HCT116 (cell line): ENCODE measurements around the gene SMAP2. TPM values are rescaled to one million over a fixed set of nuclear protein-coding genes. Genes with fewer than 3 reads are reported as not detected.

ENCODE experiments used
- ATAC-seq: fragments of 200-7000 bp; cut with Tn5 transposase; 2 replicates; pipeline ENCODE4 v1.9.1; 2020; ENCODE audit warnings: mild to moderate bottlenecking, moderate library complexity
- BruUV-seq: library from RNA; stranded (reverse); fragments of 400-500 nt; replicated peaks from 2 replicates; lab custom pipeline; 2021; lab: Mats Ljungman, UMichigan
- CTCF ChIA-PET: fragments of 300-600 bp; sonication (Branson Sonifier 250); formaldehyde crosslinking; loops from one replicate; lab custom pipeline; 2021; ENCODE audit warnings: antibody characterized with exemption; lab: Charles Lee
- POLR2A ChIA-PET: fragments of 300-600, 350-600 bp; sonication (Branson Sonifier 250); formaldehyde crosslinking; loops from one replicate; lab custom pipeline; 2021; ENCODE audit warnings: antibody characterized with exemption; lab: Charles Lee
- RAD21 ChIA-PET, 2 experiments: fragments of 300-600 bp; sonication (Branson Sonifier 250); formaldehyde crosslinking; loops; one replicate each; lab custom pipeline; 2023; ENCODE audit warnings: low total read pairs in 2 of 2; ENCODE audit not compliant: uncharacterized antibody in 2 of 2, unreplicated experiment in 2 of 2, low non-redundant PET in 1 of 2; lab: Charles Lee
- DNase-seq: peaks from one replicate; pipeline ENCODE4 v3.0.0-alpha.2; 2010; ENCODE audit warnings: low read depth, low spot score
- H2AFZ ChIP-seq: fragments of 200-600 bp; shearing (Covaris generic), sonication (generic); 2 replicates; pipeline ENCODE4 v1.6.1; 2017; ENCODE audit warnings: low read depth, mixed run types, mixed read lengths, antibody characterized with exemption, low read length; ENCODE audit not compliant: poor library complexity, severe bottlenecking
- H3K27ac ChIP-seq: 2 replicates; pipeline ENCODE4 v1.5.1; 2012; ENCODE audit warnings: low read depth, low read length
- H3K27me3 ChIP-seq: fragments of 200-600 bp; sonication (generic); 2 replicates; pipeline ENCODE4 v1.6.1; 2016; ENCODE audit warnings: mixed run types, low read length, mixed read lengths; ENCODE audit not compliant: insufficient read depth
- H3K36me3 ChIP-seq, 2 experiments: fragments of 200-500 bp in 1 of 2; fragments of 200-600 bp in 1 of 2; sonication (Bioruptor generic) in 1 of 2; sonication (generic) in 1 of 2; 2 replicates each; pipeline versions ENCODE4 v1.5.1 to v1.6.1; 2014 to 2016; ENCODE audit warnings: low read length in 2 of 2, inconsistent platforms in 1 of 2, mixed read lengths in 1 of 2, mixed run types in 1 of 2; ENCODE audit not compliant: insufficient read depth in 2 of 2, control insufficient read depth in 1 of 2
- H3K4me1 ChIP-seq, 2 experiments: fragments of 200-600 bp in 1 of 2; sonication (generic) in 1 of 2; 2 replicates each; pipeline versions ENCODE4 v1.5.1 to v1.6.1; 2012 to 2017; ENCODE audit warnings: low read length in 2 of 2, inconsistent platforms in 1 of 2, mild to moderate bottlenecking in 1 of 2, mixed read lengths in 1 of 2, mixed run types in 1 of 2, moderate library complexity in 1 of 2; ENCODE audit not compliant: insufficient read depth in 2 of 2, control insufficient read depth in 1 of 2
- H3K4me2 ChIP-seq: fragments of 200-600 bp; sonication (generic); 2 replicates; pipeline ENCODE4 v1.6.1; 2017; ENCODE audit warnings: mixed run types, low read length, mixed read lengths
- H3K4me3 ChIP-seq, 2 experiments: fragments of 200-600 bp in 1 of 2; sonication (generic) in 1 of 2; replicated peaks in 1 of 2; 2 replicates each; pipeline ENCODE4 v1.5.1; 2011 to 2016; ENCODE audit warnings: low read length in 2 of 2, control low read depth in 1 of 2, low read depth in 1 of 2, mild to moderate bottlenecking in 1 of 2, mixed read lengths in 1 of 2, mixed run types in 1 of 2
- H3K79me2 ChIP-seq: fragments of 200-600 bp; sonication (generic); 2 replicates; pipeline ENCODE4 v1.6.1; 2017; ENCODE audit warnings: mild to moderate bottlenecking, mixed run types, low read length, moderate library complexity, mixed read lengths; ENCODE audit not compliant: insufficient read depth
- H3K9ac ChIP-seq: fragments of 200-600 bp; sonication (generic); 2 replicates; pipeline ENCODE4 v1.6.1; 2016; ENCODE audit warnings: low read length, mixed read lengths
- H3K9me2 ChIP-seq: fragments of 200-600 bp; sonication (generic), shearing (Covaris generic); 2 replicates; pipeline ENCODE4 v1.6.1; 2017; ENCODE audit warnings: mixed run types, mild to moderate bottlenecking, moderate library complexity; ENCODE audit not compliant: insufficient read depth
- H3K9me3 ChIP-seq, 2 experiments: fragments of 200-500 bp in 1 of 2; fragments of 200-600 bp in 1 of 2; sonication (Bioruptor generic) in 1 of 2; sonication (generic) in 1 of 2; 2 replicates each; pipeline ENCODE4 v1.6.1; 2014 to 2017; ENCODE audit warnings: low read length in 2 of 2, mixed read lengths in 2 of 2, inconsistent platforms in 1 of 2, low read depth in 1 of 2, mild to moderate bottlenecking in 1 of 2, mixed run types in 1 of 2, moderate library complexity in 1 of 2; ENCODE audit not compliant: control insufficient read depth in 1 of 2, insufficient read depth in 1 of 2
- H4K20me1 ChIP-seq: fragments of 200-600 bp; sonication (generic), shearing (Covaris generic); 2 replicates; pipeline ENCODE4 v1.6.1; 2017; ENCODE audit warnings: mixed run types, mild to moderate bottlenecking, moderate library complexity; ENCODE audit not compliant: insufficient read depth
- CBX3 ChIP-seq: IDR thresholded peaks from 2 replicates; pipeline ENCODE4 v1.6.1; 2012; ENCODE audit warnings: low read depth
- EZH2 ChIP-seq: fragments of 200-600 bp; sonication (generic); IDR thresholded peaks from 2 replicates; pipeline ENCODE4 v1.6.1; 2017; ENCODE audit warnings: antibody characterized with exemption, mixed run types
- FOSL1 ChIP-seq: IDR thresholded peaks from 2 replicates; pipeline ENCODE4 v1.6.1; 2012; ENCODE audit warnings: low read depth
- RAD21 ChIP-seq: IDR thresholded peaks from 2 replicates; pipeline ENCODE4 v1.6.1; 2012; ENCODE audit warnings: low read depth, mild to moderate bottlenecking
- SP1 ChIP-seq: IDR thresholded peaks from 2 replicates; pipeline ENCODE4 v1.6.1; 2012; ENCODE audit warnings: low read depth
- SRF ChIP-seq: IDR thresholded peaks from 2 replicates; pipeline ENCODE4 v1.6.1; 2012; ENCODE audit warnings: low read depth
- YY1 ChIP-seq: IDR thresholded peaks from 2 replicates; pipeline ENCODE4 v1.6.1; 2011; ENCODE audit warnings: low read length, low read depth, moderate library complexity, mild to moderate bottlenecking; ENCODE audit not compliant: insufficient replicate concordance; ENCODE audit errors: extremely low read depth
- intact Hi-C: fragments of 100-400 bp; cut with micrococcal nuclease; formaldehyde crosslinking; loops from 2 replicates; pipeline ENCODE4 v1.10.0; 2022
- total RNA-seq: library from RNA; stranded (reverse); gene quantifications from one replicate; pipeline ENCODE4 v1.2.1, GENCODE V29; 2021; ENCODE audit not compliant: unreplicated experiment
- TF ChIP-seq, protein P1 (sequence below): IDR thresholded peaks from 2 replicates; pipeline ENCODE4 v1.6.1; 2011; ENCODE audit warnings: mild to moderate bottlenecking, low read length, moderate library complexity; ENCODE audit not compliant: insufficient replicate concordance; ENCODE audit errors: extremely low read depth
- TF ChIP-seq, protein P2 (sequence below): IDR thresholded peaks from 2 replicates; pipeline ENCODE4 v1.6.1; 2012
- TF ChIP-seq, protein P3 (sequence below): IDR thresholded peaks from 2 replicates; pipeline ENCODE4 v1.6.1; 2012

SMAP2 gene
- total RNA-seq, 1 experiment from 2014 or later = 16.4 TPM

DNA sequence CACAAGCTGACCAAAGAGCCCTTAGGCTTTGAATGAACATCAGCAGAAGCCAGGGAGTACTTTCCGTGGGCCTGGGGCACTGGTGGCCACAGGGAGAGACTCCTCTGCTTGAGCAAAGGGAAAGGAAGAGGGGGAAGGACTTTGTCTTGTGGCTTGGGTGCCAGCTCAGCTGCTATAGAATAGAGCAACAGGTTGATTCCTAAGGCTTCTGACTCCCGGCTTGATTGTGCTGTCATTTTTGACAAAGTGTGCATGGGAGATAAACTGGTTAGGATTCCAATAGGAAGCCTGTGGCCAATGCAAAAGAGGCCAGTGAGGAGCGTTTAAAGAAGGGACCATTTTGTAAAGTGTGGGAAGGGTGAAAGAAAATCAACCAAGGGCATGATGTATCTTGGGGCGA, 11.9 kb upstream of the SMAP2 start:
- no peaks in the 10 kb centered on the region for H3K4me1 ChIP-seq
- DNase-seq (no peak), ATAC-seq (no peak)
- no peaks in the 10 kb centered on the region for H3K9me2 ChIP-seq
- no peaks in the 10 kb centered on the region for H3K27me3 ChIP-seq
- BruUV-seq = no TSS peak
- no peaks in the 10 kb centered on the region for H3K79me2 ChIP-seq
- POLR2A ChIA-PET = no interaction called here
- no peak overlapping the region for H3K4me2 ChIP-seq
- H3K27ac ChIP-seq = no peak overlapping the region
- H3K36me3 ChIP-seq = no peaks in the 10 kb centered on the region
- H3K9me3 ChIP-seq = no peaks in the 10 kb centered on the region; a peak in 1 of 4 replicates
- H3K9ac ChIP-seq = no peak overlapping the region
- no peak overlapping the region for H3K4me3 ChIP-seq
- RAD21 ChIA-PET = no interaction called here
- no peak overlapping the region for H2AFZ ChIP-seq
- intact Hi-C loops = no loop called here
- H4K20me1 ChIP-seq = no peaks in the 10 kb centered on the region
- no peak for TF ChIP-seq RAD21
- TF ChIP-seq, protein P1, sequence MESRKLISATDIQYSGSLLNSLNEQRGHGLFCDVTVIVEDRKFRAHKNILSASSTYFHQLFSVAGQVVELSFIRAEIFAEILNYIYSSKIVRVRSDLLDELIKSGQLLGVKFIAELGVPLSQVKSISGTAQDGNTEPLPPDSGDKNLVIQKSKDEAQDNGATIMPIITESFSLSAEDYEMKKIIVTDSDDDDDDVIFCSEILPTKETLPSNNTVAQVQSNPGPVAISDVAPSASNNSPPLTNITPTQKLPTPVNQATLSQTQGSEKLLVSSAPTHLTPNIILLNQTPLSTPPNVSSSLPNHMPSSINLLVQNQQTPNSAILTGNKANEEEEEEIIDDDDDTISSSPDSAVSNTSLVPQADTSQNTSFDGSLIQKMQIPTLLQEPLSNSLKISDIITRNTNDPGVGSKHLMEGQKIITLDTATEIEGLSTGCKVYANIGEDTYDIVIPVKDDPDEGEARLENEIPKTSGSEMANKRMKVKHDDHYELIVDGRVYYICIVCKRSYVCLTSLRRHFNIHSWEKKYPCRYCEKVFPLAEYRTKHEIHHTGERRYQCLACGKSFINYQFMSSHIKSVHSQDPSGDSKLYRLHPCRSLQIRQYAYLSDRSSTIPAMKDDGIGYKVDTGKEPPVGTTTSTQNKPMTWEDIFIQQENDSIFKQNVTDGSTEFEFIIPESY = no peak
- TF ChIP-seq CBX3 = no peak
- TF ChIP-seq FOSL1 = no peak
- no peak for TF ChIP-seq EZH2
- TF ChIP-seq, protein P2, sequence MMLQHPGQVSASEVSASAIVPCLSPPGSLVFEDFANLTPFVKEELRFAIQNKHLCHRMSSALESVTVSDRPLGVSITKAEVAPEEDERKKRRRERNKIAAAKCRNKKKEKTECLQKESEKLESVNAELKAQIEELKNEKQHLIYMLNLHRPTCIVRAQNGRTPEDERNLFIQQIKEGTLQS = no peak
- TF ChIP-seq SP1 = no peak
- no peak for TF ChIP-seq YY1
- CTCF ChIA-PET = no interaction called here

DNA sequence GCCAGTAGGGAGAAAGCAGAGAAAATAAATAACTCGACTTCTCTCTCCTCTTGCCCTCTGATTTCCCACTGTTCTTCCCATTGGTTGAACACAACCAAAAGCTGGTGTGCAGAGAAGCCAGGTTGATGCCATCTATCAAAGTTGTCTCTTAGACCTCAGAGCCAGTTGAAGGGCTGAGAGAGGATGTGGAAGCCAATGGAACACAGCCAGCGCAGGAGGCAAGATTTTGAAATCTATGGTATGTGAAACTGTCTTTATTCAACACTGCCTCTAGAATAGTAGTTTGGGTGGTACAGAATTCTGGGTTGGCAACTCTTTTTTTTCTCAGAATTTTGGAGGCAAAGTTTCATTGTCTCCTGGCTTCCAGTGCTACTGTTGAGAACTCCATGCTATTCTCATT, 11.3 kb upstream of the SMAP2 start:
- intact Hi-C loops = no loop called here
- Histone ChIP-seq H3K9me3 (no peaks in the 10 kb centered on the region; a peak in 1 of 4 replicates), H3K4me1 (no peaks in the 10 kb centered on the region), H3K36me3 (no peaks in the 10 kb centered on the region), H3K9ac (no peak overlapping the region), H4K20me1 (no peaks in the 10 kb centered on the region), H3K27ac (no peak overlapping the region), H3K4me3 (no peak overlapping the region), H3K27me3 (no peaks in the 10 kb centered on the region), H2AFZ (no peak overlapping the region), H3K9me2 (no peaks in the 10 kb centered on the region), H3K79me2 (no peaks in the 10 kb centered on the region), H3K4me2 (no peak overlapping the region)
- ChIA-PET POLR2A (no interaction called here), RAD21 (no interaction called here), CTCF (no interaction called here)
- DNase-seq = no peak
- no peak for TF ChIP-seq SRF
- TF ChIP-seq, protein P3, sequence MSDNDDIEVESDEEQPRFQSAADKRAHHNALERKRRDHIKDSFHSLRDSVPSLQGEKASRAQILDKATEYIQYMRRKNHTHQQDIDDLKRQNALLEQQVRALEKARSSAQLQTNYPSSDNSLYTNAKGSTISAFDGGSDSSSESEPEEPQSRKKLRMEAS = no peak
- no peak for TF ChIP-seq SP1
- ATAC-seq = no peak
- no TSS peak for BruUV-seq
